ENCODE data around the gene UBXN10. TPM values are rescaled to one million over a fixed set of nuclear protein-coding genes. Genes with fewer than 3 reads are reported as not detected.
A peak's percentile ranks its signal among the peaks of the same experiment; 100 is the strongest.

UBXN10 gene
- total RNA-seq, 1 donor from 2014 or later, result 3.1 TPM

- no peak for TF ChIP-seq CTCF (IDR thresholded peaks at IDR 0.05; ENCODE audit: unreplicated experiment)
- peaks cover 7% of the 10 kb centered on the region for H3K27me3 Mint-ChIP-seq
- no peaks in the 10 kb centered on the region for H3K36me3 Mint-ChIP-seq (ENCODE audit: insufficient read depth)
- no peak overlapping the region for H3K4me3 Mint-ChIP-seq (ENCODE audit: low read depth)
- DNase-seq (ENCODE audit: low spot score, unreplicated experiment), result no peak
- H3K27ac Mint-ChIP-seq, result no peak overlapping the region
- no peaks in the 10 kb centered on the region for H3K9me3 Mint-ChIP-seq (ENCODE audit: low read depth)
- peaks cover 8% of the 10 kb centered on the region for H3K4me1 Mint-ChIP-seq (ENCODE audit: low read depth)
Measured at GRCh38 chr1:20149601-20150325, 36.1 kb upstream of the UBXN10 start.

GRCh38 chr1:20150326-20150705 lies 35.6 kb upstream of the UBXN10 start:
- TF ChIP-seq CTCF (IDR thresholded peaks at IDR 0.05; ENCODE audit: unreplicated experiment), result no peak
- peaks cover 8% of the 10 kb centered on the region for H3K4me1 Mint-ChIP-seq (ENCODE audit: low read depth)
- DNase-seq (ENCODE audit: low spot score, unreplicated experiment), result no peak
- H3K27ac Mint-ChIP-seq, result no peak overlapping the region
- H3K27me3 Mint-ChIP-seq, result peaks cover 7% of the 10 kb centered on the region
- no peaks in the 10 kb centered on the region for H3K36me3 Mint-ChIP-seq (ENCODE audit: insufficient read depth)
- no peak overlapping the region for H3K4me3 Mint-ChIP-seq (ENCODE audit: low read depth)
- H3K9me3 Mint-ChIP-seq (ENCODE audit: low read depth), result no peaks in the 10 kb centered on the region

- DNase-seq (ENCODE audit: low spot score, unreplicated experiment), result no peak
- no peak for TF ChIP-seq CTCF (IDR thresholded peaks at IDR 0.05; ENCODE audit: unreplicated experiment)
- Mint-ChIP-seq H3K9me3 (ENCODE audit: low read depth) (no peaks in the 10 kb centered on the region), H3K36me3 (ENCODE audit: insufficient read depth) (no peaks in the 10 kb centered on the region), H3K4me1 (ENCODE audit: low read depth) (peaks cover 8% of the 10 kb centered on the region), H3K27ac (no peak overlapping the region), H3K4me3 (ENCODE audit: low read depth) (no peak overlapping the region), H3K27me3 (peaks cover 8% of the 10 kb centered on the region)
Measured at GRCh38 chr1:20150969-20151368, 34.9 kb upstream of the UBXN10 start.

- H3K4me1 Mint-ChIP-seq (ENCODE audit: low read depth), result peaks cover 8% of the 10 kb centered on the region
- DNase-seq (ENCODE audit: low spot score, unreplicated experiment), result peak; percentile 74
- peak overlapping the region; percentile 49 for H3K27ac Mint-ChIP-seq
- H3K27me3 Mint-ChIP-seq, result peaks cover 7% of the 10 kb centered on the region
- H3K9me3 Mint-ChIP-seq (ENCODE audit: low read depth), result no peaks in the 10 kb centered on the region
- peak overlapping the region; percentile 33 for H3K4me3 Mint-ChIP-seq (ENCODE audit: low read depth)
- no peaks in the 10 kb centered on the region for H3K36me3 Mint-ChIP-seq (ENCODE audit: insufficient read depth)
- TF ChIP-seq CTCF (IDR thresholded peaks at IDR 0.05; ENCODE audit: unreplicated experiment), result peak; percentile 96
Measured at GRCh38 chr1:20151906-20152598, 33.8 kb upstream of the UBXN10 start.

GRCh38 chr1:20152599-20152930 lies 33.3 kb upstream of the UBXN10 start:
- Mint-ChIP-seq H3K9me3 (ENCODE audit: low read depth) (peaks cover 5% of the 10 kb centered on the region), H3K4me1 (ENCODE audit: low read depth) (peaks cover 8% of the 10 kb centered on the region), H3K4me3 (ENCODE audit: low read depth) (no peak overlapping the region), H3K27ac (peak overlapping the region; percentile 49), H3K36me3 (ENCODE audit: insufficient read depth) (no peaks in the 10 kb centered on the region), H3K27me3 (peaks cover 11% of the 10 kb centered on the region)
- no peak for TF ChIP-seq CTCF (IDR thresholded peaks at IDR 0.05; ENCODE audit: unreplicated experiment)
- DNase-seq (ENCODE audit: low spot score, unreplicated experiment), result no peak
